ENCODE data around the gene NFKBIE. TPM values are rescaled to one million over a fixed set of nuclear protein-coding genes. Genes with fewer than 3 reads are reported as not detected.
A peak's percentile ranks its signal among the peaks of the same experiment; 100 is the strongest.

The NFKBIE gene
- total and polyA plus RNA-seq, 4 donors = 3.7 to 4.9 (median 4.7) TPM

GRCh38 chr6:44224965-44225305 is 40.4 kb downstream of the NFKBIE start:
- peaks cover 51 to 89% (median 79%) of the 10 kb centered on the region in 4 donors for H3K4me1 ChIP-seq (ENCODE audit: control insufficient read depth in 4 of 4, insufficient read depth in 4 of 4, low read length in 3 of 4)
- H3K27me3 ChIP-seq (ENCODE audit: control insufficient read depth in 4 of 4, insufficient read depth in 4 of 4, low read length in 3 of 4) = no peaks in the 10 kb centered on the region
- H3K9me3 ChIP-seq (ENCODE audit: control insufficient read depth in 4 of 4, low read length in 3 of 4) = no peaks in the 10 kb centered on the region
- DNase-seq (ENCODE audit: low spot score) = no peak
- TF ChIP-seq JUND (IDR thresholded peaks at IDR 0.05) (no peak), GABPA (IDR thresholded peaks at IDR 0.05 in 1 of 2, conservative IDR thresholded peaks at IDR 0.05 in 1 of 2) (no peak), CTCF (IDR thresholded peaks at IDR 0.05; ENCODE audit: low read depth, low read length, missing input control) (no peak), FOXA2 (IDR thresholded peaks at IDR 0.05) (no peak), TAF1 (conservative IDR thresholded peaks at IDR 0.05) (no peak), SP1 (IDR thresholded peaks at IDR 0.05) (no peak), FOXA1 (IDR thresholded peaks at IDR 0.05) (no peak), EGR1 (IDR thresholded peaks at IDR 0.05; ENCODE audit: low read depth in 2 of 2) (no peak), RXRA (IDR thresholded peaks at IDR 0.05) (no peak), HNF4G (IDR thresholded peaks at IDR 0.05) (no peak)
- TF ChIP-seq, protein P1, sequence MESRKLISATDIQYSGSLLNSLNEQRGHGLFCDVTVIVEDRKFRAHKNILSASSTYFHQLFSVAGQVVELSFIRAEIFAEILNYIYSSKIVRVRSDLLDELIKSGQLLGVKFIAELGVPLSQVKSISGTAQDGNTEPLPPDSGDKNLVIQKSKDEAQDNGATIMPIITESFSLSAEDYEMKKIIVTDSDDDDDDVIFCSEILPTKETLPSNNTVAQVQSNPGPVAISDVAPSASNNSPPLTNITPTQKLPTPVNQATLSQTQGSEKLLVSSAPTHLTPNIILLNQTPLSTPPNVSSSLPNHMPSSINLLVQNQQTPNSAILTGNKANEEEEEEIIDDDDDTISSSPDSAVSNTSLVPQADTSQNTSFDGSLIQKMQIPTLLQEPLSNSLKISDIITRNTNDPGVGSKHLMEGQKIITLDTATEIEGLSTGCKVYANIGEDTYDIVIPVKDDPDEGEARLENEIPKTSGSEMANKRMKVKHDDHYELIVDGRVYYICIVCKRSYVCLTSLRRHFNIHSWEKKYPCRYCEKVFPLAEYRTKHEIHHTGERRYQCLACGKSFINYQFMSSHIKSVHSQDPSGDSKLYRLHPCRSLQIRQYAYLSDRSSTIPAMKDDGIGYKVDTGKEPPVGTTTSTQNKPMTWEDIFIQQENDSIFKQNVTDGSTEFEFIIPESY (IDR thresholded peaks at IDR 0.05) = no peak
- no peak overlapping the region for H3K9ac ChIP-seq (ENCODE audit: low read depth in 1 of 2, low read length in 2 of 2)
- 69% methylated on average over 4 of the region's 4 CpGs for WGBS
- no peaks in the 10 kb centered on the region for H3K36me3 ChIP-seq (ENCODE audit: control insufficient read depth in 4 of 4, insufficient read depth in 3 of 4, low read depth in 1 of 4, low read length in 3 of 4)
- no peak overlapping the region for H3K4me3 ChIP-seq (ENCODE audit: low read depth in 1 of 3, low read length in 3 of 3)
- peak overlapping the region; percentile 80 to 89 for H3K27ac ChIP-seq (ENCODE audit: low read depth in 1 of 2, low read length in 2 of 2)

- no peaks in the 10 kb centered on the region for H3K9me3 ChIP-seq (ENCODE audit: control insufficient read depth in 4 of 4, low read length in 3 of 4)
- no peaks in the 10 kb centered on the region for H3K27me3 ChIP-seq (ENCODE audit: control insufficient read depth in 4 of 4, insufficient read depth in 4 of 4, low read length in 3 of 4)
- TF ChIP-seq GABPA (IDR thresholded peaks at IDR 0.05 in 1 of 2, conservative IDR thresholded peaks at IDR 0.05 in 1 of 2) (no peak), HNF4A (conservative IDR thresholded peaks at IDR 0.05) (no peak), EGR1 (IDR thresholded peaks at IDR 0.05; ENCODE audit: low read depth in 2 of 2) (no peak), YY1 (IDR thresholded peaks at IDR 0.05) (no peak), RAD21 (IDR thresholded peaks at IDR 0.05) (no peak), JUND (IDR thresholded peaks at IDR 0.05) (no peak), SP1 (IDR thresholded peaks at IDR 0.05) (no peak), RXRA (IDR thresholded peaks at IDR 0.05) (no peak), NR2F2 (IDR thresholded peaks at IDR 0.05) (no peak), TAF1 (conservative IDR thresholded peaks at IDR 0.05) (no peak), FOXA1 (IDR thresholded peaks at IDR 0.05) (no peak), FOXA2 (IDR thresholded peaks at IDR 0.05) (no peak), HNF4G (IDR thresholded peaks at IDR 0.05) (no peak)
- TF ChIP-seq, protein P2, sequence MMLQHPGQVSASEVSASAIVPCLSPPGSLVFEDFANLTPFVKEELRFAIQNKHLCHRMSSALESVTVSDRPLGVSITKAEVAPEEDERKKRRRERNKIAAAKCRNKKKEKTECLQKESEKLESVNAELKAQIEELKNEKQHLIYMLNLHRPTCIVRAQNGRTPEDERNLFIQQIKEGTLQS (IDR thresholded peaks at IDR 0.05) = no peak
- TF ChIP-seq, protein P3, sequence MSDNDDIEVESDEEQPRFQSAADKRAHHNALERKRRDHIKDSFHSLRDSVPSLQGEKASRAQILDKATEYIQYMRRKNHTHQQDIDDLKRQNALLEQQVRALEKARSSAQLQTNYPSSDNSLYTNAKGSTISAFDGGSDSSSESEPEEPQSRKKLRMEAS (IDR thresholded peaks at IDR 0.05) = no peak
- H3K4me3 ChIP-seq (ENCODE audit: low read depth in 1 of 3, low read length in 3 of 3) = peak overlapping the region; percentile 50 to 71 (median 50)
- no peak overlapping the region for H3K9ac ChIP-seq (ENCODE audit: low read depth in 1 of 2, low read length in 2 of 2)
- peaks cover 48 to 90% (median 76%) of the 10 kb centered on the region in 4 donors for H3K4me1 ChIP-seq (ENCODE audit: control insufficient read depth in 4 of 4, insufficient read depth in 4 of 4, low read length in 3 of 4)
- no peaks in the 10 kb centered on the region for H3K36me3 ChIP-seq (ENCODE audit: control insufficient read depth in 4 of 4, insufficient read depth in 3 of 4, low read depth in 1 of 4, low read length in 3 of 4)
- 5% methylated on average over 18 of the region's 18 CpGs for WGBS
- DNase-seq (ENCODE audit: low spot score) = peak; percentile 56
- peak overlapping the region; percentile 80 to 89 for H3K27ac ChIP-seq (ENCODE audit: low read depth in 1 of 2, low read length in 2 of 2)
Observed at GRCh38 chr6:44224029-44224964, 41.1 kb downstream of the NFKBIE start.

All from liver (tissue), 9 donors.